Measurements from ENCODE around the gene RTP1. TPM values are rescaled to one million over a fixed set of nuclear protein-coding genes. Genes with fewer than 3 reads are reported as not detected.

Gene RTP1
- total and polyA plus RNA-seq, 2 experiments from 2014 or later: 4.4 to 6.3 TPM

GRCh38 chr3:187186375-187186774, 10.9 kb upstream of the RTP1 start:
- Histone ChIP-seq H3K27me3 (ENCODE audit: insufficient read depth) (no peaks in the 10 kb centered on the region), H3K4me3 (no peak overlapping the region), H3K79me2 (replicated peaks; ENCODE audit: insufficient read depth) (peaks cover 4% of the 10 kb centered on the region; the same call in 1 of the 2 replicates), H2AFZ (no peak overlapping the region), H3K9me2 (ENCODE audit: insufficient read depth) (peaks cover 36% of the 10 kb centered on the region), H3F3A (replicated peaks; ENCODE audit: low read depth) (peaks cover 9% of the 10 kb centered on the region), H3K36me3 (ENCODE audit: insufficient read depth) (no peaks in the 10 kb centered on the region), H3K4me1 (ENCODE audit: insufficient read depth) (peaks cover 54% of the 10 kb centered on the region), H3K4me2 (peak overlapping the region; percentile 31), H4K20me1 (replicated peaks; ENCODE audit: insufficient read depth) (no peaks in the 10 kb centered on the region), H3K27ac (ENCODE audit: low read depth) (peak overlapping the region; percentile 99)
- Mint-ChIP-seq H3K27ac (no peak overlapping the region), H3K27me3 (ENCODE audit: insufficient read depth, low read depth, poor library complexity) (no peaks in the 10 kb centered on the region), H3K36me3 (ENCODE audit: low read depth) (no peaks in the 10 kb centered on the region; the same call in 2 of the 3 replicates), H3K4me1 (peaks cover 52% of the 10 kb centered on the region), H3K9me3 (no peaks in the 10 kb centered on the region; the same call in 2 of the 3 replicates), H3K4me3 (no peak overlapping the region)
- DNase-seq (ENCODE audit: low spot score) (no peak), ATAC-seq (no peak)
- TF ChIP-seq EZH2phosphoT487 (IDR thresholded peaks at IDR 0.05; ENCODE audit: unreplicated experiment): no peak
- TF ChIP-seq ZNF114 (CRISPR knock-in tag; IDR thresholded peaks at IDR 0.05): no peak
- TF ChIP-seq ETS1 (IDR thresholded peaks at IDR 0.05): no peak
- TF ChIP-seq JUNB (IDR thresholded peaks at IDR 0.05; ENCODE audit: unreplicated experiment): no peak
- TF ChIP-seq REST (IDR thresholded peaks at IDR 0.05; ENCODE audit: unreplicated experiment): no peak
- no peak for TF ChIP-seq CTCF (conservative IDR thresholded peaks at IDR 0.05; ENCODE audit: low read depth in 2 of 2)
- TF ChIP-seq EZH2 (IDR thresholded peaks at IDR 0.05; ENCODE audit: low read depth, unreplicated experiment): no peak
- no peak for TF ChIP-seq NANOG (IDR thresholded peaks at IDR 0.05; ENCODE audit: borderline replicate concordance)
- TF ChIP-seq POLR2AphosphoS5 (IDR thresholded peaks at IDR 0.05; ENCODE audit: low read depth): no peak
- TF ChIP-seq STAT1 (IDR thresholded peaks at IDR 0.05; ENCODE audit: unreplicated experiment): no peak
- no peak for TF ChIP-seq ZNF331 (CRISPR knock-in tag; IDR thresholded peaks at IDR 0.05; ENCODE audit: low read depth)
- TF ChIP-seq CREB1 (CRISPR knock-in tag; IDR thresholded peaks at IDR 0.05; ENCODE audit: low read depth): no peak
- no peak for TF ChIP-seq ZNF462 (CRISPR knock-in tag; IDR thresholded peaks at IDR 0.05)
